HFF-Myc (cell line): Measurements from ENCODE around the gene PCDHGB4.
"Not testable (repeated sequence)": the region's sequence is repeated elsewhere in the genome, so short reads cannot be mapped to it uniquely, and the experiment has no call there.

Experiments used
- DNase-seq: peaks from one replicate; pipeline ENCODE4 v3.0.0-alpha.2; 2011; ENCODE audit warnings: low read depth; ENCODE audit errors: extremely low read depth
- H3K4me3 ChIP-seq: replicated peaks from 2 replicates; pipeline ENCODE4 v1.5.1; 2011; ENCODE audit warnings: low read depth, mild to moderate bottlenecking, control low read depth, low read length
- TF ChIP-seq, protein P1 (sequence below): IDR thresholded peaks from 2 replicates; pipeline ENCODE4 v1.5.1; 2012; ENCODE audit warnings: mild to moderate bottlenecking, low read depth, low read length, control low read depth; ENCODE audit errors: missing control alignments

Gene PCDHGB4

DNA sequence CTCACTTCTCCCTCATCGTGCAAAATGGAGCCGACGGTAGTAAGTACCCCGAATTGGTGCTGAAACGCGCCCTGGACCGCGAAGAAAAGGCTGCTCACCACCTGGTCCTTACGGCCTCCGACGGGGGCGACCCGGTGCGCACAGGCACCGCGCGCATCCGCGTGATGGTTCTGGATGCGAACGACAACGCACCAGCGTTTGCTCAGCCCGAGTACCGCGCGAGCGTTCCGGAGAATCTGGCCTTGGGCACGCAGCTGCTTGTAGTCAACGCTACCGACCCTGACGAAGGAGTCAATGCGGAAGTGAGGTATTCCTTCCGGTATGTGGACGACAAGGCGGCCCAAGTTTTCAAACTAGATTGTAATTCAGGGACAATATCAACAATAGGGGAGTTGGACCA, 43.8 kb downstream of the PCDHGB4 start:
- H3K4me3 ChIP-seq, result peak overlapping the region; percentile 26
- no peak for DNase-seq
- TF ChIP-seq, protein P1, sequence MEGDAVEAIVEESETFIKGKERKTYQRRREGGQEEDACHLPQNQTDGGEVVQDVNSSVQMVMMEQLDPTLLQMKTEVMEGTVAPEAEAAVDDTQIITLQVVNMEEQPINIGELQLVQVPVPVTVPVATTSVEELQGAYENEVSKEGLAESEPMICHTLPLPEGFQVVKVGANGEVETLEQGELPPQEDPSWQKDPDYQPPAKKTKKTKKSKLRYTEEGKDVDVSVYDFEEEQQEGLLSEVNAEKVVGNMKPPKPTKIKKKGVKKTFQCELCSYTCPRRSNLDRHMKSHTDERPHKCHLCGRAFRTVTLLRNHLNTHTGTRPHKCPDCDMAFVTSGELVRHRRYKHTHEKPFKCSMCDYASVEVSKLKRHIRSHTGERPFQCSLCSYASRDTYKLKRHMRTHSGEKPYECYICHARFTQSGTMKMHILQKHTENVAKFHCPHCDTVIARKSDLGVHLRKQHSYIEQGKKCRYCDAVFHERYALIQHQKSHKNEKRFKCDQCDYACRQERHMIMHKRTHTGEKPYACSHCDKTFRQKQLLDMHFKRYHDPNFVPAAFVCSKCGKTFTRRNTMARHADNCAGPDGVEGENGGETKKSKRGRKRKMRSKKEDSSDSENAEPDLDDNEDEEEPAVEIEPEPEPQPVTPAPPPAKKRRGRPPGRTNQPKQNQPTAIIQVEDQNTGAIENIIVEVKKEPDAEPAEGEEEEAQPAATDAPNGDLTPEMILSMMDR, result no peak

DNA sequence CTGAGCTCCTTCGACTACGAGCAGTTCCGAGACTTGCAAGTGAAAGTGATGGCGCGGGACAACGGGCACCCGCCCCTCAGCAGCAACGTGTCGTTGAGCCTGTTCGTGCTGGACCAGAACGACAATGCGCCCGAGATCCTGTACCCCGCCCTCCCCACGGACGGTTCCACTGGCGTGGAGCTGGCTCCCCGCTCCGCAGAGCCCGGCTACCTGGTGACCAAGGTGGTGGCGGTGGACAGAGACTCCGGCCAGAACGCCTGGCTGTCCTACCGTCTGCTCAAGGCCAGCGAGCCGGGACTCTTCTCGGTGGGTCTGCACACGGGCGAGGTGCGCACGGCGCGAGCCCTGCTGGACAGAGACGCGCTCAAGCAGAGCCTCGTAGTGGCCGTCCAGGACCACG, 44.8 kb downstream of the PCDHGB4 start:
- not testable (repeated sequence) for DNase-seq, H3K4me3 ChIP-seq

DNA sequence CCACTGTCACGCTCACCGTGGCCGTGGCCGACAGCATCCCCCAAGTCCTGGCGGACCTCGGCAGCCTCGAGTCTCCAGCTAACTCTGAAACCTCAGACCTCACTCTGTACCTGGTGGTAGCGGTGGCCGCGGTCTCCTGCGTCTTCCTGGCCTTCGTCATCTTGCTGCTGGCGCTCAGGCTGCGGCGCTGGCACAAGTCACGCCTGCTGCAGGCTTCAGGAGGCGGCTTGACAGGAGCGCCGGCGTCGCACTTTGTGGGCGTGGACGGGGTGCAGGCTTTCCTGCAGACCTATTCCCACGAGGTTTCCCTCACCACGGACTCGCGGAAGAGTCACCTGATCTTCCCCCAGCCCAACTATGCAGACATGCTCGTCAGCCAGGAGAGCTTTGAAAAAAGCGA, 45.2 kb downstream of the PCDHGB4 start:
- not testable (repeated sequence) for H3K4me3 ChIP-seq, DNase-seq

DNA sequence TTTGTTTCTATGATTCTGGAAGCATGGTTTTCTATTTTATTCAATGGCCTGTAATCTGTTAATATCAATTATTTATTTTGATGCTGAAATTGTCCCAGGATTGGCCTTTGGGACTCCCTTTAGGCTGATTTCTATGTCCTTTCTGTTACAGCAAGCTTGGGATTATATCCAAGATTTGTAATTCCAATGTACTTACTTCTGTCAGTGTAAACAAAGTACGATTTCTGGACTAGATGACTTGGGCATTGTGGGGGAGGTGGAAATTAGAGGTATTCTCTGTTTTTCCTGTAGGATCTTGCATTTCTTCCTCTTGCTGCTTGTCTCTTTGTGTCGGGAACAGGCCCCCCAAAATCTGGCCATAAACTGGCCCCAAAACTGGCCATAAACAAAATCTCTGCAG, 46.5 kb downstream of the PCDHGB4 start:
- no peak for DNase-seq
- TF ChIP-seq, protein P1, result no peak
- H3K4me3 ChIP-seq, result no peak overlapping the region

DNA sequence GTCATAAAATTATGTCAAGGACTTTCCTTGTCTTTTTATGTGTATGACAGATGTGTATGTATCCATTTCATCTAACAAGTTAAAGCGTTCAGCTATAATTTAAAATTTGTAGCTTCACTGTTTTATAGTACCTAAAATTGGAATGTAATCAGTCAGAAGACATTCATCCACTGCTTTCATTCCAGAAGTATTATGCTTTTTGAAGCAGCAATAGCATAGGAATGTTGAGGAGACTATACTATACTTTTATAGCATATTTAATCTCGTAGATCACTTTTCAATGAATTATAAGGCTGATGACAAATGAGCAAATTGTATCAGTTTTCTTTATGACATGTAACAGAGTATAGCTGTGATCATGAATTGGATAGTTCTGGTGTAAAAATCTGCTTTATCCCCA, 49.7 kb downstream of the PCDHGB4 start:
- H3K4me3 ChIP-seq, result no peak overlapping the region
- TF ChIP-seq, protein P1, result no peak
- DNase-seq, result no peak

DNA sequence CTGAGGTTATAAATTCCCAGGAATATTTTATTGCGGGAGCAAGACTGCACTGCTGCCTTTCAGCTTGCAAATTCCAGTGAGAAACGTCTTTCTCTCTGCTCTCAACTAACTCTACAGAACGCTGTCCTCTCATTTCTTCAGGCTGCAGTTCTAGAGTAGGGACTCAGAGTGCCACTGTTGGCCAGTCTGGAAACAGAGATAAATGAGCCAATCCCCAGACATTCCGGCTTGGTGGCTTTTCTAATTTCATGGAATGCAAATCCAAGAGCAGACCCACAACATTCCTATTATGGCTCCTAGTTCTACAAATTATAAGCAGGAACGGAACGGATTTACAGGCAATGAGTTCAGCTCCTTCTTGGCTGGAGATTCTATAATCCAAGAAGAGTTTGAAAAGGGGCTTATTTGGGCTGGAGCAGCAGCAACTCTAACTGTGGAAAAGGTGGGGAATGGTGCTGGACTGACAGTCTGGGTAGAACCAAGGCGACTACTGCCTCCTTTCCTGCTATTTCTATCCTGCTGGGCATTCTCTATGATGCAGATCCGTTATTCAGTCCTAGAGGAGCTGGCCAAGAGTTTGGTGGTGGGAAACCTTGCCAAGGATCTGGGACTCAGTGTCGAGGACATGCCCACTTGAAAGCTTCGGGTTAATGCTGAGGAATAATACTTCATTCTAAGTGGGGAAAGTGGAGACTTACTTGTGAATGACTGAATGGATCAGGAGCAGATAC, 52.1 kb downstream of the PCDHGB4 start:
- no peak overlapping the region for H3K4me3 ChIP-seq
- DNase-seq, result no peak
- TF ChIP-seq, protein P1, result no peak
